GM19468 (cell line): Measurements from ENCODE around the gene RNF151.
"Not testable (repeated sequence)": the region's sequence is repeated elsewhere in the genome, so short reads cannot be mapped to it uniquely, and the experiment has no call there.

Experiments used
- ATAC-seq: cut with Tn5 transposase; IDR thresholded peaks from one replicate; pipeline ENCODE4 v1.9.1; 2021; ENCODE audit warnings: mild to moderate bottlenecking, moderate library complexity, moderate number of reproducible peaks; ENCODE audit not compliant: unreplicated experiment; ENCODE audit errors: extremely low read depth

RNF151 gene

GRCh38 chr16:1966460-1966859 lies at the start of gene RNF151:
Gene RNF151, plus strand, starts transcription at chr16:1966856. Its CDS starts 26 bp downstream, at chr16:1966882.
- no peak for ATAC-seq

- ATAC-seq: no peak
Observed at GRCh38 chr16:1917056-1917664, 49.5 kb upstream of the RNF151 start.

GRCh38 chr16:1917665-1918350 lies 48.8 kb upstream of the RNF151 start:
- ATAC-seq: no peak

DNA sequence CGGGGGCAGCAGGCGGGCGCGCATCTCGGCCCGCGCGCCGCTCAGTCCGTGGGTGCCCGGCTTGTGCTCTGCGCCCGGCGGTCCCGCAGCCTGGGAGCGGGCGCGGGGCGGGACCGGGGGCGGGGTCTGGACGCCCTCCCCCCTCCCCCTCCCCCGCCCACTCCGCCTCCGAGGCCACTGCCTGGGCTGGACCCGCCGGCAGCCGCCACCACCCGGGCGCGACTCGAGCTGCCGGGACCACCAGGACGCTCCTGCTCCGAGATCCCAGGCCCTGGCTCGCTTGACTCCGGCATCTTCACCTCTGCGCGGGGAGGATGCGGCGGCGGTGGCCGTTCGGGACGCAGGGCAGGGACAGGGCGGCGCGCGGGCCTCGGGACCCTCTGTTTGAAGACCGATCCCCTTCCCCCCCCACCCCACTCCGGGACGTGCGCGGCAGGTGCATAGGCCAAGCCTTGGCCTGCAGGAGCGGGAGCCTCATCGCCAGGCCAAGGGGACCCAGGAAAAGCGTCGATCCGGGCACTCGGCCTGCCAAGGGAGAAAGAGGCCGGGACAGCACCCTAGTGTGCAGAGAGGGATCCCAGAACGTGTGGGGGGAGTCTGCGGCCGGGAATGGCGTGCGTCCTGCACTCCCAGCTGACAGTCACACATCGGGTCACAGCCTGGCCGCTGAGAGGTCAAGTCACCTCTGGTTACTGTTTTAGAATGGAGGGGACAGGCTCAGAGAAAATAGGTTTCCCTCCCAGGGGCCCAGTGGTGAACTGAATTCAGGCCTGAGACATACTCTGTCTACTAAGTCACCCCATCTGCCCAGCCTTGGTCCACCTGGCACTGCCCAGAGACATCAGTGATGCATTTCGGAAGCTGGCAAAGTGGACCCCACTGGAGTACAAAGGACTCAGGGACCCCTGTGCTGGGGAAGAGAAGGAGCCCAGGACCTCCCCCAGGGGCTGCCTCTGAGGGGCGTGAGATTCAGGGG lies 48.0 kb upstream of the RNF151 start, which contains the start of gene HS3ST6:
HS3ST6 (minus strand) TSS at position 65 of the 976 bp plus-strand sequence. CDS start 92 bp downstream, outside the sequence.
- ATAC-seq: no peak

- no peak for ATAC-seq
Observed at GRCh38 chr16:1919327-1919998, 47.2 kb upstream of the RNF151 start.

DNA sequence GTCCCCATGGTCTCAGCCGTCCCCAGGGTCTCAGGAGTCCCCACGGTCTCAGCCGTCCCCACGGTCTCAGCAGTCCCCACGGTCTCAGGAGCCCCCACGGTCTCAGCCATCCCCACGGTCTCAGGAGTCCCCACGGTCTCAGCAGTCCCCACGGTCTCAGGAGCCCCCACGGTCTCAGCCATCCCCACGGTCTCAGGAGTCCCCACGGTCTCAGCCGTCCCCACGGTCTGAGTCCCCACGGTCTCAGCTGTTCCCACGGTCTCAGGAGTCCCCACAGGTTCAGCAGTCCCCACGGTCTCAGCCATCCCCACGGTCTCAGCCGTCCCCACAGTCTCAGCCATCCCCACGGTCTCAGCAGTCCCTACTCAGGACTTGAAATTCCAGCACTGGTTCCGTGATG lies 46.5 kb upstream of the RNF151 start:
- not testable (repeated sequence) for ATAC-seq

GRCh38 chr16:1920727-1921171 lies 45.9 kb upstream of the RNF151 start:
- ATAC-seq: no peak

DNA sequence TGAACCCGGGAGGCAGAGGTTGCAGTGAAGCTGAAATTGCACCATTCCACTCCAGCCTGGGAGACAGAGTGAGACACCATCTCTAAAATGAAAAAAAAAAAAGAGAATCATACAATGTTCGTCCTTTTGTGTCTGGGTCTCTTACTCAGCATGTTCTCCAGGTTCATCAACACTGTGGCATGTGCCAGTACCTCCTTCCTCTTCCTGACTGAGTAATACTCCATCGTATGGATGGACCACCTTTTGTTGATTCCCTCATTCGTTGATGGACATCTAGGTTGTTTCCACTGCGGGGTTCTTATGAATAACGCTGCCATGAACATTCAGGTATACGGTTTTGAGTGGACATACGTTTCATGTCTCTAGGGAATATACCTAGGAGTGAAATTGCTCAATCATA lies 44.3 kb upstream of the RNF151 start:
- ATAC-seq: no peak

GRCh38 chr16:1923299-1924034 lies 43.2 kb upstream of the RNF151 start:
- no peak for ATAC-seq

GRCh38 chr16:1924095-1924494 lies 42.6 kb upstream of the RNF151 start:
- ATAC-seq: no peak

DNA sequence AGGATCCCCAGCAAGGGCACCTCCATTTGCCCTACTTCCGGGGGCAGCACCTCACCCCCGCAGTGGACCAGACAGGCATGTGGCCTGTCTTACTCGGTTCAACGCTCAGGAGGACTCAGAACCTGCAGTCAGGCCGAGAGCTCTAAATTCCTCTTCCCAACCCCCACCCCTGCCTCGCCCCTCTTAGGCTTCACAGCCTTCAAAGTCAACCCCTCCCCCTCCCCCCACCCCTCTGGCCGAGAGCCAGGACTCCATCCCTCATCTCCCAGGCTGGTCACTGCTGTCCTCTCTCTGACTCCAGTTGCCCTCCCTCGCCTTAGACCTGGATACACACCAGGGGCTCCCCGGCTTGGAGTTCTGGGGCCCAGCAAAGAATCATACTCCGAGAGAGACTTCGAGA lies 40.4 kb upstream of the RNF151 start:
- no peak for ATAC-seq

- no peak for ATAC-seq
Observed at GRCh38 chr16:1929105-1929504, 37.6 kb upstream of the RNF151 start.

DNA sequence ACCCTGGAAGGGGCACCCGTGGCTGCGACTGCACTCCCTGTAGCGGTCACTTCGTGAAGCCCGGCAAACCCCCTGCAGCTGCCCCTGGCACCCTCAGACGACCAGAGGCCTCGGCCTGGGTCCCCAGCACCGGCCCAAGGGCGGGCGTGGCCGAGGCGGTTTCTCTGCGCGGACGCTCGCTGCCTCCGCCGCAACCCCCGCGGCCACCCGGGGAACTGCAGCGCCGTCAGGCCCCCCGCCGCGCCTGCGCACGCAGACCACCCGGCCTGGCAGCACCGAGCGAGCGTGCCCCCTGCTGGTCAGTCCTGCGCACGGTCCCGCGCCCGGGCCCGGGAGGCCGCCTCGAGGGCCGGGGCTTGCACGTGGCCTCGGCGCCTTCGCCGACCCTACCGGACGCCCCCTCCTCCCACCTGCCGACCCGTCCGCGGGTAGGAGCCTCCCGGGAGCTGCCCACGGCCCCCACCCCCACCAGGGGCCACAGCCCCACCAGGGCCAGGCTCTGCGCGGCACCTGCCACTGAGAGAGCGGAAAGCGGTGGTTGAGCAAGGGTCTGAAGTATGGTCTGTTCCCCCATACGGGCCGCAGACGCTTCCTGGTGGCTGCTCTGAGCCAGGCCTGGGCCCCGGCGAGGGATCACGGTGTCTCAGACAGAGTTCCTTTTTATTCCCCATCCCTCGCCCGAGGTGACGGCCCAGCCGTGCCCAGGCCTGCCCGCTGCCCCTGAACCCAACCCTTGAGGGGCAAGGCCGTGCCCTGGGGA lies 36.9 kb upstream of the RNF151 start:
- ATAC-seq: peak; percentile 62

GRCh38 chr16:1930338-1930720 lies 36.3 kb upstream of the RNF151 start:
- no peak for ATAC-seq

DNA sequence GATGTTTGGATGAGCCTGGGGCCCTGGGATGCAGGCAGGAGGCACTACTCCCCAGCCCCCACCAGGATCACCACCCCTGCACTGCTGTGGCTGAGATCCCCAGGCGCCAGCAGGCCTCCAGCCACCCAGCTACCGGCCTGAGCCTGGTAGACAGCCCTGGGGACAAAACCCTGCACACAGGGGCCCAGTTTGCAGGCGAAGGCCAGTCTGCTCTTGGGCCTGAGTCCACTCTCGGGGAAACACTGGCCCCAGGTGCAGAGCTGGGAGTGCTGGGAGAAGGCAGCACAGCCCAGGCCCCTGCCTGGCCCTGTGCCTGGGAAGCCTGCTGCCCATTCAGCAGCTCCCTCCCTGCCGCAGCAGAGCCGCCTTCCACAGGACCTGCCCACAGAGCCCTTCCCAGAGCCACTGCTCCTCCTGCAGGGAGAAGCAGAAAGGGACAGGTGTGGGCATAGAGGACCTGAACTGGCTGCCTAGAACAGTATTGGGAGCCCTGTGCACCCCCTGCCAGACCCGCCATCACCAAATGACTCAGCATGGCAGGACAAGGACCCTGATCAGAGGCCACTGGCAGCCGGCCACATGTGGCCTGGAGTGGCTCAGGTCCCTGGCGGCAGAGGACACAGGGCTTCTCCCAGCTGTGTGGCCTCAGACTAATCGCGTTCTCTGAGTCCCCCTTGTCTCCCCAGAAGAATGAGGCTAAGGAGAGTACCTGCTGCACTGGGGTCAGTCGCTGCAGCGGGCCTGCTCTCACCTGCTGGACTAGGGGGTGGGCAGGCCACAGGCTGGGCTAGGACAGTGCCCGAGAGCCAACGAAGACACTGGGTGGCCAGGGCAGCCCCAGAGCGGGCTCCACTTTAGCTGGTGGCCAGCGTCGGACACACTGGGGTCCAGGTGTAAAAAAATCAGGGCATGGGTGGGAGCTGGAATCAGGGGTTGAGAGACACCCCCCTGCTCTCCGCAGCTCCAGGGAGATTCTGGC lies 34.3 kb upstream of the RNF151 start:
- no peak for ATAC-seq

DNA sequence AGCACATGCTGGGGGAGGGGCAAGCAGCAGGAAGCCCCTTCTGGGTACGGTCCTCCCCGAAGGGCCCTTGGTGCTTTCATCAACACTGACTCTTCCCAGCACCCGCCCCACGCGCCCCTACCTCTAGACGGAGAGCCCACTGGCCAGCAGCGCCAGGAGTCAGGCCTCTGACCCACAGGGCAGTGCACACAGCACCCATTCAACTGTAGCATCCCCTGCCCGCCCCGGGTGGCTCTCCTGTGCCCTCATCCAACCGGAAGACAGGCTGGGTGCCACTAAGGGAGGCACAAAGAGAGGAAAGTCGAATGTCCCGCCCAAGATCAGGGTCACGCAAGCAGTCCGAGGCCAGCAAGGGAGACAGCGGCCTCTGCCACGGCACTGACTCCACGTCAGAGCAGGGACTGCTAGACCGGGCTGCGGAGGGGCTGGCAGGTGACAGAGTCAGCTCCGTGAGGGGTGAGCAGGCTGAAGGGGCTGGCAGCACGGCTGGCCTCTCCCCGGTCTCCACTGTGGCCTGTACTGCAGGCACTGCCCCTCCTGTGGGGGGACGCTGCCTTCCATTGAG lies 33.5 kb upstream of the RNF151 start:
- ATAC-seq: no peak

- no peak for ATAC-seq
Observed at GRCh38 chr16:1936945-1937479, 29.6 kb upstream of the RNF151 start.
